Esophagus muscularis mucosa (tissue), 3 donors: ENCODE data around the gene ITPKB.

ENCODE experiments used
- CTCF ChIP-seq, 3 experiments: fragments of 200-600 bp in 2 of 3; fragments of 450-650 bp in 1 of 3; sonication (generic) in 2 of 3; IDR thresholded peaks; one replicate each; pipeline ENCODE4 v1.5.1; 2017 to 2019; ENCODE audit warnings: antibody characterized with exemption in 3 of 3, mild to moderate bottlenecking in 2 of 3, moderate library complexity in 1 of 3
- POLR2A ChIP-seq: fragments of 450-650 bp; IDR thresholded peaks from one replicate; pipeline ENCODE4 v1.6.1; 2017; ENCODE audit warnings: antibody characterized with exemption, moderate library complexity, mild to moderate bottlenecking, low read depth

- TF ChIP-seq CTCF (IDR thresholded peaks at IDR 0.05): no peak
- no peak for TF ChIP-seq POLR2A
Observed at GRCh38 chr1:226656601-226657277, 82.3 kb downstream of the ITPKB start.
